K562 (cell line): ENCODE data around the gene SNRPD2. TPM values are rescaled to one million over a fixed set of nuclear protein-coding genes. Genes with fewer than 3 reads are reported as not detected.
A peak's percentile ranks its signal among the peaks of the same experiment; 100 is the strongest.

Experiments
- ARID4B ChIP-seq: sonication (generic); formaldehyde crosslinking; IDR thresholded peaks from 2 replicates; pipeline ENCODE4 v1.8.0; 2022; ENCODE audit warnings: mild to moderate bottlenecking, missing genetic modification reagents
- CBFA2T2 ChIP-seq: fragments of 450-650 bp; conservative IDR thresholded peaks from 2 replicates; pipeline ENCODE4 v1.6.1; 2017; ENCODE audit warnings: mild to moderate bottlenecking
- CBX1 ChIP-seq: sonication (generic); IDR thresholded peaks from 2 replicates; pipeline ENCODE4 v1.6.1; 2016; ENCODE audit warnings: antibody characterized with exemption, low read depth, mild to moderate bottlenecking
- HNRNPLL ChIP-seq: fragments of 200-400 bp; formaldehyde crosslinking; IDR thresholded peaks from 2 replicates; pipeline ENCODE4 v1.6.1; 2017; ENCODE audit warnings: low read length, low read depth, mild to moderate bottlenecking; ENCODE audit not compliant: poor library complexity, severe bottlenecking
- MTF1 ChIP-seq: fragments of 250-450 bp; sonication (Bioruptor Pico); IDR thresholded peaks from 2 replicates; pipeline ENCODE4 v1.9.0; 2021; ENCODE audit warnings: moderate library complexity, mild to moderate bottlenecking, inconsistent platforms, borderline replicate concordance
- PHB2 ChIP-seq: fragments of 450-650 bp; IDR thresholded peaks from 2 replicates; pipeline ENCODE4 v1.6.1; 2017; ENCODE audit warnings: low read depth
- PML ChIP-seq: IDR thresholded peaks from 2 replicates; pipeline ENCODE4 v1.6.1; 2012; ENCODE audit warnings: low read length, inconsistent platforms
- POLR3G ChIP-seq: IDR thresholded peaks from 2 replicates; pipeline ENCODE4 v1.6.1; 2011; ENCODE audit not compliant: insufficient read length, insufficient replicate concordance; ENCODE audit errors: extremely low read depth
- TAF15 ChIP-seq: fragments of 200-400 bp; formaldehyde crosslinking; IDR thresholded peaks from 2 replicates; pipeline ENCODE4 v1.6.1; 2017; ENCODE audit warnings: mild to moderate bottlenecking, low read depth, low read length, moderate library complexity
- TSHZ1 ChIP-seq: fragments of 250-450 bp; sonication (Bioruptor Pico); IDR thresholded peaks from 2 replicates; pipeline ENCODE4 v1.4.0; 2020; ENCODE audit warnings: mild to moderate bottlenecking, moderate library complexity
- ZNF311 ChIP-seq: fragments of 250-450 bp; sonication (Bioruptor Pico); IDR thresholded peaks from 2 replicates; pipeline ENCODE4 v1.4.0; 2020; ENCODE audit warnings: mild to moderate bottlenecking, moderate library complexity
- ZNF395 ChIP-seq: fragments of 200-800 bp; sonication (Bioruptor generic); IDR thresholded peaks from 2 replicates; pipeline ENCODE4 v1.6.1; 2017; ENCODE audit warnings: missing genetic modification characterization, missing compliant biosample characterization
- ZNF740 ChIP-seq, 3 experiments: fragments of 200-800 bp in 1 of 3; sonication (Bioruptor generic) in 1 of 3; sonication (generic) in 1 of 3; formaldehyde crosslinking in 1 of 3; IDR thresholded peaks; 2 replicates each; pipeline versions ENCODE4 v1.6.1 to v1.8.0; 2016 to 2022; ENCODE audit warnings: mild to moderate bottlenecking in 2 of 3, missing compliant biosample characterization in 2 of 3, missing genetic modification characterization in 2 of 3, missing genetic modification reagents in 1 of 3
- polyA plus RNA-seq, 8 experiments: library from polyadenylated mRNA; depleted of rRNA in 4 of 8; stranded (reverse) in 5 of 8; unstranded in 3 of 8; fragments of >200 nt; fragmentation: Nextera tagmentation in 2 of 8; fragmentation: Illumina TruSeq in 1 of 8; extraction: Ambion mirVana in 2 of 8; extraction: Trizol in 1 of 8; gene quantifications; 2 replicates each; pipeline versions ENCODE4 v1.2.1 to v1.2.3, GENCODE V29; 2011 to 2014; ENCODE audit warnings: inconsistent platforms in 1 of 8, missing spikeins in 1 of 8
- total RNA-seq, 7 experiments: library from RNA; depleted of rRNA in 6 of 7; stranded (reverse); fragments of >200 nt in 6 of 7; fragmentation: Illumina TruSeq in 2 of 7; extraction: Trizol in 2 of 7; gene quantifications; 2 replicates each; pipeline versions ENCODE4 v1.2.1 to v1.2.3, GENCODE V29; 2011 to 2021; ENCODE audit warnings: low replicate concordance in 1 of 7
- TF ChIP-seq, protein P1 (sequence below): fragments of 250-450 bp; sonication (Bioruptor Pico); IDR thresholded peaks from 2 replicates; pipeline ENCODE4 v1.5.0; 2021

The SNRPD2 gene
- total and polyA plus RNA-seq, 9 of the 15 experiments (the other 6 are each of a cell fraction or from before 2014, with no cell fraction given): 728 to 4,411 (median 1,029) TPM

DNA sequence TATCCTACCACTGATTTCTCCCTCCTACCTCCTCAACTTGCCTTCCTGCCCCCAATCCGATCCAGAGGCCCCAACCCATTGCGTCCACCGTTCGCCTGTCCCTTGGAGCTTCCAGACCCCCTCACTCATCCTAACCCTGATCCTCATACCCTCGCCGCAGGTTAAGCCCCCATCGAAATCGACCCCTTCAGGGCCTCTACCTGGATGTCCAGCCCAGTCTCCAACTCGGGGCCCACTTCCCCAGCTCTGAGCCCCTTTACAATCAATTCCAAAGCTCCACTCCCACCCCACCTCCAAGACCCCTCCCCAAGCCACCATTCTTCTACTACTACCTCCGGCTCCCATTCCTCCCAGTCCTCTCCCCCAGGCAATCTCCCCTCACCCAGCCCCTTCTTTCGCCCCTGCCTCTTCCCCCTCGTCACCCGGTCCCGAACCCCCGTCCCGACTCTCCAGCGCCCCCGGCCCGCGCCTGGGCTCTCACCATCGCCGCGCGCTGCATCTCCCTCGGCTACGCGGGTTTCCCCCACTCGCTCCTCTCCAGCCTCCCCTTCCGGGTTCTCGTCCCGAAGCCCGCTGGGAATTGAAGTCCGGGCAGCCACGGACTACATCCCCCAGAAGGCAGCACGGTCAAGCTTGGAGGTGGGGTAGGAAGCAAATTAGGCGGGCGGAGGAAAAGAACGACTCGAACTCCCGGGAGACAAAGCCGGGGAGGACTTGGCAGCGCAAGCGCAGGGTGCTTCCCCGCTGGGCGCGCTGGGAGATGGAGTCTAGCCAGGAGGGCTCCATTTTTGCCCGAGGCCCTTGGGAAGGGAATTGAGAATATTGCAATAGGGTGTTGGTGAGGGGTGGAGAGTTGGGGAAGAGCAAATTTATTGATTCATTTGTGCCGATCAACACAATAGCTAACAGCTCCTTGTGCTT is 38.9 kb upstream of the SNRPD2 start, which contains the start of gene FBXO46 (continued):
- TF ChIP-seq ZNF740 (CRISPR knock-in tag; IDR thresholded peaks at IDR 0.05) (no peak), ZNF740 (tag; IDR thresholded peaks at IDR 0.05) (peak in 1 of 2 experiments; percentile 37; a peak in 1 of 4 replicates), PHB2 (no peak), CBFA2T2 (no peak), ZNF395 (peak; percentile 85; the same call in 1 of the 2 replicates), MTF1 (no peak), ARID4B (peak; percentile 69; the same call in 1 of the 2 replicates), HNRNPLL (peak; percentile 48), CBX1 (no peak), POLR3G (no peak), PML (peak; percentile 59; the same call in 1 of the 2 replicates), TAF15 (no peak), ZNF311 (CRISPR knock-in tag) (no peak), TSHZ1 (CRISPR knock-in tag) (no peak)
- TF ChIP-seq, protein P1, sequence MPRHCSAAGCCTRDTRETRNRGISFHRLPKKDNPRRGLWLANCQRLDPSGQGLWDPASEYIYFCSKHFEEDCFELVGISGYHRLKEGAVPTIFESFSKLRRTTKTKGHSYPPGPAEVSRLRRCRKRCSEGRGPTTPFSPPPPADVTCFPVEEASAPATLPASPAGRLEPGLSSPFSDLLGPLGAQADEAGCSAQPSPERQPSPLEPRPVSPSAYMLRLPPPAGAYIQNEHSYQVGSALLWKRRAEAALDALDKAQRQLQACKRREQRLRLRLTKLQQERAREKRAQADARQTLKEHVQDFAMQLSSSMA (CRISPR knock-in tag): no peak
